ENCODE results near the gene MESP2. TPM values are rescaled to one million over a fixed set of nuclear protein-coding genes. Genes with fewer than 3 reads are reported as not detected.

MESP2 gene
- total RNA-seq, 4 donors from 2014 or later: 1.1 TPM; not detected in 3

GRCh38 chr15:89761009-89761831 is 14.9 kb upstream of the MESP2 start:
- Histone ChIP-seq H3K27ac (no peak overlapping the region), H3K4me1 (peaks cover 20% of the 10 kb centered on the region), H3K4me3 (no peak overlapping the region), H3K27me3 (no peaks in the 10 kb centered on the region), H3K36me3 (no peaks in the 10 kb centered on the region), H3K9me3 (no peaks in the 10 kb centered on the region)
- TF ChIP-seq POLR2A (IDR thresholded peaks at IDR 0.05) (no peak), EP300 (IDR thresholded peaks at IDR 0.05) (no peak), CTCF (IDR thresholded peaks at IDR 0.05) (no peak), POLR2AphosphoS5 (IDR thresholded peaks at IDR 0.05) (no peak)
- 61% methylated on average over 16 of the region's 18 CpGs for WGBS
- no peak for DNase-seq (ENCODE audit: low spot score in 2 of 2)

- no peak for DNase-seq (ENCODE audit: low spot score in 2 of 2)
Measured at GRCh38 chr15:89761929-89762328, 14.2 kb upstream of the MESP2 start.

GRCh38 chr15:89765694-89766093 is 10.4 kb upstream of the MESP2 start:
- Histone ChIP-seq H3K36me3 (no peaks in the 10 kb centered on the region), H3K27me3 (no peaks in the 10 kb centered on the region), H3K4me1 (peaks cover 17% of the 10 kb centered on the region), H3K27ac (no peak overlapping the region), H3K4me3 (no peak overlapping the region), H3K9me3 (no peaks in the 10 kb centered on the region)
- TF ChIP-seq EP300 (IDR thresholded peaks at IDR 0.05) (no peak), CTCF (IDR thresholded peaks at IDR 0.05) (no peak), POLR2AphosphoS5 (IDR thresholded peaks at IDR 0.05) (no peak), POLR2A (IDR thresholded peaks at IDR 0.05) (no peak)
- DNase-seq (ENCODE audit: low spot score in 2 of 2): no peak
- 100% methylated on average over 1 of the region's 1 CpG for WGBS

More at GRCh38 chr15:89761929-89762328, 14.2 kb upstream of the MESP2 start:
- Histone ChIP-seq H3K27ac (peak overlapping the region; percentile 27), H3K36me3 (no peaks in the 10 kb centered on the region), H3K27me3 (no peaks in the 10 kb centered on the region), H3K9me3 (no peaks in the 10 kb centered on the region), H3K4me3 (no peak overlapping the region), H3K4me1 (peaks cover 20% of the 10 kb centered on the region)
- TF ChIP-seq POLR2A (IDR thresholded peaks at IDR 0.05): no peak
- TF ChIP-seq EP300 (IDR thresholded peaks at IDR 0.05): no peak
- no peak for TF ChIP-seq POLR2AphosphoS5 (IDR thresholded peaks at IDR 0.05)
- TF ChIP-seq CTCF (IDR thresholded peaks at IDR 0.05): no peak
- WGBS: 73% methylated on average over 5 of the region's 5 CpGs

DNA sequence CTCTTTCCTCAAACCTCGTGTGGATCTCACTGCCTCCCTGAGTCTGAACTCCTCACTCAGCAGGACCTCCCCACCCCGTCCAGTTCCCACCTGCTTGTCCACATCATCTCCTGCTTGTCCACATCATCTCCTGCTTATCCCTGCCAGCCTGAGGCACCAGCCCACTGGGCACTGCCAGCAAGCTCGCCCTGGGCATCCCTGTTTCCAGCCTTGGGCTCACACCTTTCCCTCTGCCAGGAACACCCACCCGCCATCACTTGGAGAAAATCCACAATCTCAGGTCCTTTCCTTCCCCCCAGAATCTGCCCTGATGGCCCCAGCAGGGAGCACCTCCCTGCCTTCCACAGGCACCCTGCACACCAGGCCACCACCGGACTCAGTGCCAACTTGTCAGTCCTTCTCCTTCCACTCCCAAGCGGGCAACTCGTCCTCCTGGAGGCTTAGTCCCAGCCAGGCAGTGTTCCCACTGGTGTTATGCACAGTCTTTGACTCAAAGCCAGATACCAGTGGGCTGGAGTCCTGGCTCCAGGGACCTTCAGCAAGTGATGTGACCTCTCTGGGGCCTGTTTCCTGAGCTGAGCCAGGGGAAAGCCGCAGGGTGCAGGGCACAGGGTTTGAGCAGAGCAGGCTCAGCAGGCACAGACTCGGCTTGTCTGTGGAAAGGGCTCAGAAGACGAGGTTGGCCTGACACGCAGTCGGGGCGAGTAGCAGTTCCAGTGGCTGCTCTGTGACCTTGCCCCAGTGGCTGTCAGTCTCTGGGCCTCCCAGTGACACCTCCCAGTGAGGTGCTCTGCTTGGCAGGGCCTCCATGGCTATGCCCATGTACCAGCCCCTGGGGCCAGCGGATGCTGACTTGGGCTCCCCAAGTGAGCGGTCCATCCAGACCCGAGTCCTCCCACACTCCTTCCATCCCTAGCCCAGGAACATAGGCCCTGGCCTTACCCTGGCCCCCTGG is 9.5 kb upstream of the MESP2 start:
- no peak for DNase-seq (ENCODE audit: low spot score in 2 of 2)
- H3K27ac ChIP-seq: peak overlapping the region; percentile 8

More for the DNA sequence above, 9.5 kb upstream of the MESP2 start:
- Histone ChIP-seq H3K9me3 (no peaks in the 10 kb centered on the region), H3K27me3 (no peaks in the 10 kb centered on the region), H3K4me3 (no peak overlapping the region), H3K36me3 (no peaks in the 10 kb centered on the region), H3K4me1 (peaks cover 8% of the 10 kb centered on the region)
- TF ChIP-seq EP300 (IDR thresholded peaks at IDR 0.05) (no peak), POLR2A (IDR thresholded peaks at IDR 0.05) (no peak), POLR2AphosphoS5 (IDR thresholded peaks at IDR 0.05) (no peak), CTCF (IDR thresholded peaks at IDR 0.05) (no peak)
- 77% methylated on average over 9 of the region's 16 CpGs for WGBS
